ENCODE data around the gene PTPRE.

Gene PTPRE

DNA sequence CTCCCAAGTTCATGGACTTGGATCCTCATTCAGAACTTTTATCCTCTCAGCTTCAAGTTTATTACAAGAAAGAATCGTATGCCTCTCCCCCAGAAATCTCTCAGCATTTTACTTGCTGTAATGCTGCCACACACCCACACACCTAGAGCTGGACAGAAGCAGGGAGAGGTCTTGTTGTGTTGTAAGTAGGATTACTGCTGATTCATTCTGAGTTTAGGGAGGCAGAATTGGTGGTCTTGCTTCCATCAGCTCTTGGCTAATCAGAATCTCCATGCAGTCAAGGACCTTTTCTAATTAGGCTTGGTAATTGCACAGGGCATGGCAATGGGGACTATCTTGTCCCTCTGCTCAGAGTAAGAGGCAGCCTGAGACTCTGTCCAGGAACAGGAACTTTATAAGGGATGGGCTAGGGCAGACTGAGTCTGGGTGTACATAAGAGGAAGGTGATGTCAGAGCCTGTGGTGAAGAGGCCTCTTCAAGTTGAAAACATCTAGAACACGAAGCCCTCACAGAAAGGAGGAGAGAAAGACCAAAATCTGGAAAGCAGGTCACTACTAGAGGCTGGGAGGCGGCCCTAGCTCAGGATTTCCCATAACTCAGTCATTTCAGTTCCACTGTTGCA is 7.0 kb upstream of the PTPRE start:
- TF ChIP-seq, protein P1, sequence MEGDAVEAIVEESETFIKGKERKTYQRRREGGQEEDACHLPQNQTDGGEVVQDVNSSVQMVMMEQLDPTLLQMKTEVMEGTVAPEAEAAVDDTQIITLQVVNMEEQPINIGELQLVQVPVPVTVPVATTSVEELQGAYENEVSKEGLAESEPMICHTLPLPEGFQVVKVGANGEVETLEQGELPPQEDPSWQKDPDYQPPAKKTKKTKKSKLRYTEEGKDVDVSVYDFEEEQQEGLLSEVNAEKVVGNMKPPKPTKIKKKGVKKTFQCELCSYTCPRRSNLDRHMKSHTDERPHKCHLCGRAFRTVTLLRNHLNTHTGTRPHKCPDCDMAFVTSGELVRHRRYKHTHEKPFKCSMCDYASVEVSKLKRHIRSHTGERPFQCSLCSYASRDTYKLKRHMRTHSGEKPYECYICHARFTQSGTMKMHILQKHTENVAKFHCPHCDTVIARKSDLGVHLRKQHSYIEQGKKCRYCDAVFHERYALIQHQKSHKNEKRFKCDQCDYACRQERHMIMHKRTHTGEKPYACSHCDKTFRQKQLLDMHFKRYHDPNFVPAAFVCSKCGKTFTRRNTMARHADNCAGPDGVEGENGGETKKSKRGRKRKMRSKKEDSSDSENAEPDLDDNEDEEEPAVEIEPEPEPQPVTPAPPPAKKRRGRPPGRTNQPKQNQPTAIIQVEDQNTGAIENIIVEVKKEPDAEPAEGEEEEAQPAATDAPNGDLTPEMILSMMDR (conservative IDR thresholded peaks at IDR 0.05; ENCODE audit: low read depth, low read length): no peak
- no peak for DNase-seq (ENCODE audit: low read depth)
- no peak overlapping the region for H3K4me3 ChIP-seq (ENCODE audit: low read length)

DNA sequence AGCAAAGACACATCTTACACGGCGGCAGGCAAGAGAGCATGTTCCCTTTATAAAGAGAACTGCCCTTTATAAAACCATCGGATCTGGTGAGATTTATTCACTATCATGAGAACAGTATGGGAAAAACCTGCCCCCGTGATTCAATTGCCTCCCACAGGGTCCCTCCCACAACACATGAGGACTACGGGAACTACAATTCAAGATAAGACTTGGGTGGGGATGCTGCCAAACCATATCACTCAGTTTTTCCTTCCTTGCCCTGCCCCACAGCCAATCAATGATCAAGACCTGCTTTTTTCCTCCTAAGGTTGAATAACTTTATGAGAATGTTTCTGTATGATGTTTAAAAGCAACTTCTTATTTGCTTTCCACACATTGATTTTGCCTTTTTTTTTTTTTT is 3.1 kb upstream of the PTPRE start:
- no peak for DNase-seq (ENCODE audit: low read depth)

DNA sequence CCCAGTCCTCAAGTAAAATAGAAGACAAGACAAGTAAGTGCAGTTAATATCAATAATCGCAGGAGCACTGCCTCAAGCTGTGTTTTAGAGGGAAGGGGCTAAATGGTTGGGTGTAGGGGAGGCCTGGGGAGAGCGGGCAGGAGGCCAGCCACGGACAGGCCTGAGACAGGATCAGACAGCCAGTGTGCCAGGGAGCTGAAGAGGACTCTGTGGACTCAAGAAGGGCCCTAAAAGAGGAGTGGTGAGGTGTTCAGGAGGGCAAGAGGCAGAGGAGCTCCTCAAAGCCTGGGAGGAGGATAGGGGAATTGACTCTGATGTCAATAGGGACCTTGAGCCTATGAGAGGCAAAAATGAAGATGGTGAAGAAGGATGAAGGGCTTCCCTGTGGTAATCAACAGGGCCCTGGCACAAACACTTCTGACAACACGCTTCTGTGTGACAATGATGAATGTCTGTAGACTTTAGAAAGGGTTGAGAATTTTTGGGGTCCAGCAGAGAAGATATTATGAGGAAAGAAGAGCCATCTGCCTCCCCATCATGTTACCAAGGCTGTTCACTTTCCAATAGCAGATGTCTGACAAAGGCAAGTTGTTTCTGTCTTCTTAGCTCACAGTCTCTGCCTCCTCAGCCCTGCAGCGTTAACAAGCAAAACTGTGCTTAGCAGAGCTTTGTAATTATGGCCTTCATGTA is 2.4 kb upstream of the PTPRE start:
- no peak overlapping the region for H3K4me3 ChIP-seq (ENCODE audit: low read length)
- no peak for DNase-seq (ENCODE audit: low read depth)
- TF ChIP-seq, protein P1 (conservative IDR thresholded peaks at IDR 0.05; ENCODE audit: low read depth, low read length): no peak

More for the DNA sequence above, 3.1 kb upstream of the PTPRE start:
- TF ChIP-seq, protein P1 (conservative IDR thresholded peaks at IDR 0.05; ENCODE audit: low read depth, low read length): no peak
- H3K4me3 ChIP-seq (ENCODE audit: low read length): no peak overlapping the region

DNA sequence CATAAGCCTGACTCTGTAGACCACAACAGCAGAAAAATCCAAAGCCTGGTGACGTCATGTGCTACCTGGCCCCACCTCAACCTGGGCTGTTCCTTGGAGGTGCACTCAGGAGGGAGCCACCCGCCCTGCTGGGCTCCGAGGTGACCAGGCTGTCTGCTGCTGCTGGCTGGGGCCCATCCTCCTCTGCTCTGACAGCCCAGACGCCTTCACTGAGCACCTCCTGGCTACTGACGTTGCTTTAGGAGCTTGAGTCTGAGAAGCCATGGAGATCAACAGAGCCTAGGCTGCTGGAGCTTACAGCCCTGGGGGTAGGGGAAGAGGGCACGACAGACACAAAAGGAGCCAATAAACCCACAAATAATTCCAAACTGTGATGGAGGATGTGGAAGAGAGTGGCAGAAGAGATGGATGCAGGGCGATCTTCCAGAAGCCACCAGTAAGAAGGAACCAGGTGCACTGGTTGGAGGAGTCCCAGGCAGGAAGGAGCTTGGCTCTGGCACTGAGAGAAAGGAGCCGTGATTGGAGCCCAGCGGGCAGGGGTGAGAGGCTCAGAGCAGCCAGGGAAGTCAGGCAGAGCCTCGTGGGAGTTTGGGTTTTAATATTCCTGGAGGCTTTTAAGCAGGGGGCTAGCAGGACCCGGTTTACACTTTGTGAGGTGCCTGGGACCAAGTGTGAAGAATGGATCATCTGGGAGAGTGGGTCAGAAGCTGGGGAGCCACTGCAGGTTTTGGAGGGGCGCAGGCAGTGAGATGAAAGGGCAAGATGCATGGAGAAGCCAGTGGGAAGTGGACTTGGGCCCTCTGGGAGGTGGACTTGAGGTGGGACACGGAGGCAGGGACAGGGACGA is 1.7 kb upstream of the PTPRE start:
- DNase-seq (ENCODE audit: low read depth): no peak
- H3K4me3 ChIP-seq (ENCODE audit: low read length): no peak overlapping the region
- TF ChIP-seq, protein P1 (conservative IDR thresholded peaks at IDR 0.05; ENCODE audit: low read depth, low read length): no peak

DNA sequence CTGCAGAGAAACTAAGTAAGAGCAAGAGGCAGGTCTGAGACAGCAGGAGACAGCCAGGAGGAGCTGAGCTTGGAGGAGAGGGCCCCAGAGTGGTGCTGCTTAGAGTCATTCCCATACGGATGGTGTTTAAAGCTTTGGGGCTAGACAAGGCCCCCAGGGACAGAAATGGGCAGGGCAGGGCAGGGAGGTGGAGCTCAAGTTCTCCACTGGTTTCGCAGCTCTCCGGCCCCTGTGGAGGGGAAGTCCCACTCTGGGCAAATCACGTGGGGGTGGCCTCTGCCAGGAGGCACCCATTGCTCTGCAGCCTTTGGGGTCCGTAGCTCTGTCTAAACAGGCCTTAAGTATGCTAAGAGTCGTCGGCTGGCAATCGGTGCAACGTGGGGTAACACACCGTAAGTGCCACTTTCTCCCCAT is 1.0 kb upstream of the PTPRE start:
- TF ChIP-seq, protein P1 (conservative IDR thresholded peaks at IDR 0.05; ENCODE audit: low read depth, low read length): no peak
- DNase-seq (ENCODE audit: low read depth): no peak
- H3K4me3 ChIP-seq (ENCODE audit: low read length): no peak overlapping the region

DNA sequence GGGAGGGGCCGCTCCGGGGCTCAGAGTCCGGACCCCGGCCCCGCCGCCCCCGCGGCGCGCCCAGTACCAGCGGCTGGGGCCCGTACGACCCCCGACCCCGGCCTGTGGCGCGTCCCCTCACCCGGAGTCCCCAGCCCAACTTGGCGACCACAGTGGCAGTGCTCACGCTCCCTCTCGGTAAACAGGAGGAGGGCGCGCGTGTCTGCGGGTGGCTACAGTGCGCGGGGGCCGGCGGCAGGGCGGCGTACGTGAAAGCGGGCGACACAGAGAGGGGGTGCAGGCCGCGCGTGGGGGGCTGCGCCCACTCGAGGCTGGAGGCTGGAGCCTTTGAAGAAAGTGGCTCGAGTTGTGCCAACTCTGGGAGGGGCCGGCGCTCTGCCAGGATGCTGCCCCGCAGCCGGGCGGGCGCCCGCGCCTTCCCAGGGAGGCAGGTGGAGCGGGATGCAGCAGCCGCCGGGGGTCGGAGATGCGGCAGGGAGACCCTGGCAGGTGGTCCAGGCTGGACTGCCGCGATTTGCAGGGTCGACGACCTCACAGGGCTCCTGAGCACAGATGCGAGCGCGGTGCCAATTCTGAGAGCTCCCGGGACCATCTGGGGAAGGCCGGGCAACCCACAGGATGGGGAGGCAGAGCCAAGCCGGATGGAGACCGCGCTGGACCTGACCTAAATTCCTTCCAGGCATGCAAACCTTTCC is 655 bp downstream of the PTPRE start:
- peak overlapping the region; percentile 62 for H3K4me3 ChIP-seq (ENCODE audit: low read length)
- no peak for DNase-seq (ENCODE audit: low read depth)
- TF ChIP-seq, protein P1 (conservative IDR thresholded peaks at IDR 0.05; ENCODE audit: low read depth, low read length): peak; percentile 1

Measured in retinal pigment epithelial cell (primary cell).